GM12875 (cell line): ENCODE measurements around the gene AQP2.

ENCODE experiments used
- H3K4me3 ChIP-seq: one replicate; pipeline ENCODE4 v1.5.1; 2011; ENCODE audit warnings: low read depth, low read length, control low read depth
- CTCF ChIP-seq: IDR thresholded peaks from 2 replicates; pipeline ENCODE4 v1.5.1; 2011; ENCODE audit warnings: low read depth, mild to moderate bottlenecking, control low read depth, inconsistent platforms, low read length, moderate library complexity, borderline replicate concordance; ENCODE audit not compliant: insufficient read depth

Gene AQP2

GRCh38 chr12:49934505-49934904 lies 16.0 kb upstream of the AQP2 start:
- H3K4me3 ChIP-seq = no peak overlapping the region
- no peak for TF ChIP-seq CTCF

- TF ChIP-seq CTCF = no peak
- no peak overlapping the region for H3K4me3 ChIP-seq
These were observed 13.6 kb upstream of the AQP2 start for GRCh38 chr12:49936925-49937324.

DNA sequence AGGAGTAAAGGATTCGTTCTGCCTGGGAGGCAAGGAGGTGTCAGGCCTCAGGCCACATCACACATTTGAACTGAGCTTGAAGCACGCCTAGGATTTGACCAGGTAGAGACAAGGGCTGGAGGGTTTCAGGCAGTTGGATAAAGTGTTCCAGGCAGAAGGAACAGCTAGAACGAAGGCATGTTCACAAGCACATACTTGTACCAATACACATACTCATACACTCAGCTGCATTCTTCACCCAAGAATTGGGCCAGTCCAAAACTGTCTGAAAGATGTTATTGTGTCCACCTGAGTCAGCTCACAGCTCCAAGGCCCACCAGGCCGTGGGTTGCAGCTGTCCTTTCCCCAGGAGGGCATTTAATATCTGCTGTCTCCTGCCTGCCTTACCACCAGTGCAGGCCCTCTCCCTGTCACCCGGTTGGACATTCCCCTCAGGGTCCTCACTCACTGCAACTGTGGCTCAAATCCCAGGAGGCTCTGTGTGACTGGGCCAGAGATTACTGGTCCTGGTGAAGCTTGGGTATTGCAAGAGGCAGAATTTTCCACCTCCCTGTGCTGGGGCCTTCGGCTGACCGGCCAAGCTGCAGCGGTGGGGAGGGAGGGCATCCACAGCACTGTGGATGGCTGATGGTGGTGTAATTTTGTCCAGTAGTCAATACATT lies 12.8 kb upstream of the AQP2 start:
- no peak for TF ChIP-seq CTCF
- H3K4me3 ChIP-seq = no peak overlapping the region

- TF ChIP-seq CTCF = no peak
- no peak overlapping the region for H3K4me3 ChIP-seq
These were observed 11.2 kb upstream of the AQP2 start for GRCh38 chr12:49939307-49939706.

DNA sequence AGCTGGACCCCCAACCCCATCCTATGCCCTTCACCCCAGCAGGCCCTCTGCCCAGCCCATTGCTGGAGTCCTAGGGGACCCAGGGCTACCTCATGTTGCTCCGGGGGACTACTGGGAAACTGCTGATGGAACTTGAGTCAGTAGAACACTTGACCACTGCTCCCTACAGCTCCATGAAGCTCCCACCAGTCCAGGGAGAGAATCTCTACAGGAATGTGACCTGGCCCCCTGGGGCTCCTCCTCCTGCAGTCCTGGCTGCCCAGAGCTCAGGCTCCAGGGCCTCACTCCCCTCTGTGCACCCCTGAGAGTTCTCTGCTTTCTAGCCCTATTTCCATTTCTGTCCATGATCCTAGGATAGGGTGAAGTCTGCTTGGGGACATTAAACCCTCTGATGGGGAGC lies 10.8 kb upstream of the AQP2 start:
- H3K4me3 ChIP-seq = no peak overlapping the region
- no peak for TF ChIP-seq CTCF

- TF ChIP-seq CTCF = no peak
- no peak overlapping the region for H3K4me3 ChIP-seq
These were observed 8.7 kb upstream of the AQP2 start for GRCh38 chr12:49941556-49942511.
